Uterus (tissue), 2 donors: ENCODE results near the gene FGF19.

Experiments
- CTCF ChIP-seq, 4 experiments: fragments of 200-600 bp in 2 of 4; fragments of 450-650 bp in 2 of 4; sonication (generic) in 2 of 4; IDR thresholded peaks; one replicate each; pipeline ENCODE4 v1.5.1; 2016 to 2019; ENCODE audit warnings: antibody characterized with exemption in 4 of 4, mild to moderate bottlenecking in 2 of 4, moderate library complexity in 1 of 4
- POLR2A ChIP-seq, 2 donors: fragments of 450-650 bp; IDR thresholded peaks; one replicate each; pipeline ENCODE4 v1.6.1; 2016; ENCODE audit warnings: antibody characterized with exemption in 2 of 2, mild to moderate bottlenecking in 1 of 2, moderate library complexity in 1 of 2

- no peak for TF ChIP-seq POLR2A (IDR thresholded peaks at IDR 0.05)
- TF ChIP-seq CTCF (IDR thresholded peaks at IDR 0.05): no peak
Measured at GRCh38 chr11:69674267-69674885, 29.4 kb downstream of the FGF19 start.
